Testis (tissue), 2 donors: ENCODE data around the gene KRTAP5-5.

Experiments used
- CTCF ChIP-seq, 3 experiments: fragments of 450-650 bp in 2 of 3; fragments of 200-600 bp in 1 of 3; sonication (generic) in 1 of 3; IDR thresholded peaks; one replicate each; pipeline ENCODE4 v1.5.1; 2016 to 2019; ENCODE audit warnings: antibody characterized with exemption in 3 of 3, mild to moderate bottlenecking in 2 of 3, moderate library complexity in 1 of 3
- POLR2A ChIP-seq: fragments of 450-650 bp; IDR thresholded peaks from one replicate; pipeline ENCODE4 v1.6.1; 2017; ENCODE audit warnings: antibody characterized with exemption, mild to moderate bottlenecking, moderate library complexity

- TF ChIP-seq CTCF (IDR thresholded peaks at IDR 0.05) (no peak), POLR2A (no peak)
Observed at GRCh38 chr11:1648653-1649420, 19.3 kb downstream of the KRTAP5-5 start.
